OCI-M2 (cell line): Measurements from ENCODE around the gene CYB5B.

ENCODE experiments used
- DNase-seq: peaks from one replicate; lab custom pipeline; 2025; ENCODE audit not compliant: unreplicated experiment; lab: John Stamatoyannopoulos, UW

CYB5B gene

DNA sequence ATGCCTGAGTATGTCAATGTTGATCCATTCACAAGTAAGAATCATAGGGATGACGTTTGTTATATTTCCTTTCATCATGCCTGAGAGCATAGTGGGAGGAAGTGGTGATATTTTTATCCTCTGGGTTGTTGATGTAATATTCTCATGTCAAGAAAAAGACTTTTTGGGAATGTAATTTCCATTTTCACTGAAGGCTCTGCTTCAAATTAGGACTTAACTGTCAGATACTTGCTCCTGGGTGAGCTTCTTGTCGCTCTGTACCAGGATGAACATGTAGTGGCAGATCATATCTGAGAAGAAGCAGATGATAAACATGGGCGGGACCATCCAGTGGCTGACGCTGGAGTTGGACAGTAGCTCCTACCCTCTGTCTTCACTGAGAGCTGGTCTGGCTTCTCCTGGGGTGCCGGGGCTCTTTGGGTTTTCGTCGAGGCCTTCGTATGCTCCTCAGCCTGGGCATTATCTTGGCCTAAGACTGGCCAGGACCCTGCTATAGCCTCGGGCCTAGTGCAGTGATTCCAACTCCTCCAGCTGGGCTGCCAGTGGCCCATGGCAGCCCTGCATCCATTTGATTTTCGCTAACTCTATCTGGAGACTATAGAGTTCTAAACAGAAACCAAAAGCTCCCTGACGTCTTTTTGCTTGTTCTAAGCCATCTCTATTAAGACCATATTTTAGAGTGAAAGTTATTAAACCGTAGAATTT, 19.7 kb downstream of the CYB5B start:
- DNase-seq, result no peak

DNA sequence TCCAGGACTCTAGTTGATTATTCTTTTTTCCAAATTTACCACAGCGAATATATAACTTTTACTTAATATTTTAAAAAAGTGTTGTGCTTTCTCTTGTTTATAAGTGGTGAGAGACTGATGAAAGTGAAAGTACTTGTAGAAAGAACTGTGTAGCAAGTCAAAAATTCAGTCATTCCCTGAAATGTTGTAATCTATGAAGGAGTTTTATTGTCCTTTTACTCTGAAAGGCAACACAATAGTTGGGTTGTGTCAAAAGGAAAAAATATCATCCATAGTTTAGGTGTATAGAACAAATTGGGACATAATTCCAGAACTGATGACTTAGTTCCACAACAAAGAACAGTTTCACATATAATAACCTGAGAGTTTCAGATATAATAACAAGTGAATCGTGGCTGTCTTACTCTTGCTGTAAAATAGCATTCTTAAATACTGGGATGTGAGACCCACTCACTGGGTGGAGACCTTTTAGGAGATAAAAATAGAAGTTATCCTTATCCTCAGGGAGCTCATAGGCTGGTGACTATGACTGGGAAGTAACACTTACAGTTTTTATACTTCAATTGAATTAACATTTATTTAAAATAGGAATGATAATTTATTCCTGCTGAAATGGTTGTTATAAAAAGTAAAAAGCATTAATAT, 20.6 kb downstream of the CYB5B start:
- no peak for DNase-seq

DNA sequence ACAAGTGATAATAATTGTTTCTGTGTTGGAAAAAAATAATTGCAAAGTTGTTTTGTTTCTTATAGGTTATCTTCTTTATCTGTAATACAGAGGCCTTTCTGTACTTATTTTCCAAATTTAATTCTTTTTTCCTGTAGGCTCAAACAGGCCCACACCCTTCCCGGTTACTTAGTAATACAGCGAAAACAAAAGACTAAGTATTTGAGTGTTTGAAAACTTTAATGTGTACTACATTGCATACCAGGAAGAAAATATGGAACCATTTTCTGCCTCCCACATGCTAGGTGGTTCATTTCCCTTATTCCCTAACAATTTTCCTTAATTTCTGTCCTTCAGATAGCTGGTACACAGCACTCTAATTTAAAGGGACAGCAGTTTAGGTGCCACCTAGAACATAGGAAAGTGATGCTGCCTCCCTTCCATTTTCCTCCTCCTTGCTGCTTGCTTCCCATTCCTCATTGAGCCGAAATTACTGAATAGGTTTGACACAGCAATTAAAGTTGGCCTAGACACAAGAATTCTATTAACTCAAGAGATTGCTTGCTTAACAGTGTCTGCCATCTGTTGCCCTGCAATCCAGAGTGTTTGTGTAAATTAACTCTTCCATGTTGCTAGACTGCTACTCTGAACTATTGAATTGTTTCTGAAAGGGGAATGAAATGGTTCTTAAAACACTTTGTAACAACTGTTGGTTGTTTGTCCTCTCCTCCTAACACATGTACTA, 24.2 kb downstream of the CYB5B start:
- DNase-seq, result no peak

DNA sequence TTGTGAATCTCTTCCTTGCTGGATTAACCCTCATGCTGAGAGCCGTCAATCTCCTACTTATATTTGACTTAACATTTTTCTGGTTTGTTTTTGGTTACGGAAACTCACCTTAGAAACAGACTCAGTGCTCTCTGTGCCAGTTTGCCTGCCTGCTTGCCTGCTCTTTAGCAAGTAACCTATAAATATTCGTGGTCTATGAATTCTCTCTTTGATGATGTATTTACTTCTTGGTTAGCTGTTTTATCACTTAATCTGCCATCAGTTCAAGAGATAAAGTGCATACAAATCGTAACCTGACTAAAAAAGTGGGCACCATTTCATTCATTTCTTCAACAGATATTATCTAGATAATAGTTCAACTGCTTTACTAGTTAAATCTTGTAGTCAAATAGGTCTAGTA, 26.7 kb downstream of the CYB5B start:
- no peak for DNase-seq

DNA sequence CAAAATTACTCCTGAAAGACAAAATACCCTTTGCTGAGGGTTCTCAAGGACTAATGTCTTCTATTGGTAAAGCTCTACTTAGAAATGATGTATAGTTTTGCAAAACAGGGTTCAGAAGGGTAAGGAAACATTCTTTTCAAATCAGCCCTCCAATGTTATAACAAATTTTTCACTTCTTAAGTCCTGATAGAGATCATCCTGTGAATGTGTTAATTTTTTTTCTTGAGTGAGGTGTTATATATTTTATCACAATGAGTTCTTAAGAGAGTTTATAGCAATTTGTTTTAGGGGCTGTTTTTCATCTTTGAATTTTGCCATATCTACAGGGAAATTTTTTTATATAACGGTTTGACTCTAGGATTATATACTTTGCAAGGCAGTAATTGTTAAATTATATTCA, 29.5 kb downstream of the CYB5B start:
- DNase-seq, result no peak

DNA sequence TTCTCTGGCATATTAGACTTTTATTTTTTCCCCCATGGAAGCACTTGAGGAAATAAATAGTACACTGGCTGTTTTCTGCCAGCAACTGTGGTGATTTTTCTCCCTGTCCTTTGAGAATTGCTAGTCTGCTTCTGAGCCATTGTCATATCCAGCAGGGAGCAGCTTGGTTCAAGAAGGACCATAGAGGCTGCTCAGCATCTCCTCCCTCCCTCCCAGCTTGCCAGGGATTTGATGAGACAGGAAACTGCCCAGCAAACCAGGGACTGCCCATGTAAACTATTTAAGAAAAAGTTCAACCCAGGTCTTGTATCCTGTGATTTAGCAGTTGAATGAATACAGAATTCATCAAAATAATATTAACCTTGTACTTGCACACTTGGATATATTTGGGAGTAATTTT, 39.5 kb downstream of the CYB5B start:
- no peak for DNase-seq

DNA sequence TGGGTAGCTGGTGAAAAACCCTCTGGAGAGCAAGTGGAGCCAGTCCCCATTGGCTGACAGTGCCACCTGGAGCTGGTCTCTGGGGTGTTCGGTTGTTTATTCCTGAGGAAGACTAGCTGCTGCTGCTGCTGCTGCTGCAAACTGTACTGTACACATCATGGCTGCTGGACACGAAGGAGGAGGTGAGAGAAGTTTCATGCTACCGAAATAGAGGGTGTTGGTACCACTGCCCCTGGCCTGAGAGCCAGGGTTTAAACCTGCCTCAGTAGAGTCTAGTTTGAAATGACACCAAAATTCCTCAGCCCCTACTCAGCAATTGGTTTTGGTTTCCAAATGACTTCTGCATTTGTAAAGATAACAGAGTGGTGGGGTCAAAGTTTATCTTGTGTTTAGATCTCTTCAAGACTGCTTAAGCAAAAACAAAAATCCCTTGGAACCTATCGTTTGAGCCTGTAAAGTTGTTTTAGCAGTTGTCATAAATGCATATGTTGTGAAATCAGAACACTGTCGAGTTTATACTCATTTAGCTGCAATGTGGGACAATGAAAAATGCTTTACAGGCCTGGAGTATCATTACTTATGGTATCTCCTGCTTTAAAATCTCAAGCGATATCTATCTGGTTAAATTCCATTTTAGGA, 40.8 kb downstream of the CYB5B start:
- no peak for DNase-seq

DNA sequence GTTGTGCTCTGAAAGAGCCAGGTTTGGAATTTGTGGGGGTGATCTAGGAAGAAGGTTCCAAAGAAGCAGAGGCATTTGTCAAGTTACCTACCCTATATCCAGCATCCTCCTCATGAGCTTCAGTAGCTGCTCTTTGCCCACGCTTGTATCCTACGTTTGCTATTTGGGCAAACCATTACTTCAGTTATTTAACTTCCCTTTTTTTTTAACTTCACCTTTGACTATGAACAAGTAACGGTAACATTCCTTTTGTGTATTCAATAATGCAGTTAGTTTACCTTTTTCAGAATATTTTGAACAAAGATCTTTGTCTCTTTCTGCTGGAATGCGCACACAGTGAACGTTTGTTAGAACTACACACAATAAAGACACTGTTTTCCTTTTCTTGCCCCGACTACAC, 41.5 kb downstream of the CYB5B start:
- DNase-seq, result no peak

DNA sequence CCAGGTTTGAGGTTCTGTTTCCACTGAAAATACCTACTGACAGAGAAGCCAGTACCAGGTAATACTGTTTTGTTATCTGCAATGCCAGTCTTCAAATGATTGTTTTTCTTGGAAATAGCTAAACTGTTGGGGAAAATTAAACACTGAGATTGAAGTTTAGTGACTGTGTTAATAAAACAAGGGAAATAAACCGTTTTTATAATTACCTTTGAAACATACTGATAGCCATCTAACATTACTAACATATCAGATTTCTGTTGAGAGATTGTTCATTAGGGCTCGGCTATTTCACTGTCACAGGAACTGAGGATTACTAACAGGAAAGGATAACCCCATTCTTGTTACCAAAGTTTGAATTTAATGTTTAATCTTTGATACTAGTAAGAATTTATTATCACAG, 42.1 kb downstream of the CYB5B start:
- DNase-seq, result no peak

DNA sequence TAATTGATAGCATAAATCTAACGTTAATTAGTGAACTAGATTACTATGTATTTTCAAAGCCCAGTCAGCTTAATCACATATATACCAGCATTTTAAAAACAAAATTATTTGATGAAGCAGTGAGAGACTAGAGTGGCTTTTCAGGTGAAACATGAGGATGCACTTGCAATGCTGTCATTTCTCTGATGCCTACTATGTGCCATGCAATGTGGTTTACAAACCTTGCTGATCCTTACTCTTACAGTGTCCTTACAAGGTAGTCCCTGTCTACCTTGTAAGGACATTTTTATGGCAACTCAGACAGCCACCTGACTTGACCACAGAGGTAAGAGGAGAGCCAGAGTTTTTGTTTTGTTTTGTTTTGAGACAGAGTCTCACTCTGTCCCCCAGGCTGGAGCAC, 42.7 kb downstream of the CYB5B start:
- no peak for DNase-seq

DNA sequence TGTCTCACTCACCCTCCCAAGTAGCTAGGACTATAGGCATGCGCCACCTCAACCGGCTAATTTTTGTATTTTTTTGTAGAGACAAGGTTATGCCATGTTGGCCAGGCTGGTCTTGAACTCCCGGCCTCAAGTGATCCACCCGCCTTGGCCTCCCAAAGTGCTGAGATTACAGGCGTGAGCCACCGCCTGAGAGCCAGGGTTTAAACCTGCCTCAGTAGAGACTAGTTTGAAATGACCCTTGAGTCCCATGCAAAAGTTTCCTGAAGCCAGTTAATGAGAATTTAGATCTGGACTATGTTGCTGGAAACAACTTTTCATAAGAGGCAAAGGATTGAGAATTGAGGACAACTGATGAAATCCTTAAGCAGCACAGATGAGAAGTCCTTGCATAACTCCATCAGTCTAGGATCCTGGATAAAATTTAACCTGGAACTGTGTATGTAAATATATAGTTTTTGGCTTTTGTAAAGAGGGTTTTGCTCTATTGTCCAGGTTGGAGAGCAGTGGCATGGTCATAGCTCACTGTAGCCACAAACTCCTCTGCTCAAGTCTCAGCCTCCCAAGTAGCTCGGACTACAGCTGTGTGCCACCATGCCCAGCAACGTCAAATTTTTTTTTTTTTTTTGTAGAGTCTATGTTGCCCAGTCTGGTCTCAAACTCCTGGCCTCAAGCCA, 43.2 kb downstream of the CYB5B start:
- no peak for DNase-seq

DNA sequence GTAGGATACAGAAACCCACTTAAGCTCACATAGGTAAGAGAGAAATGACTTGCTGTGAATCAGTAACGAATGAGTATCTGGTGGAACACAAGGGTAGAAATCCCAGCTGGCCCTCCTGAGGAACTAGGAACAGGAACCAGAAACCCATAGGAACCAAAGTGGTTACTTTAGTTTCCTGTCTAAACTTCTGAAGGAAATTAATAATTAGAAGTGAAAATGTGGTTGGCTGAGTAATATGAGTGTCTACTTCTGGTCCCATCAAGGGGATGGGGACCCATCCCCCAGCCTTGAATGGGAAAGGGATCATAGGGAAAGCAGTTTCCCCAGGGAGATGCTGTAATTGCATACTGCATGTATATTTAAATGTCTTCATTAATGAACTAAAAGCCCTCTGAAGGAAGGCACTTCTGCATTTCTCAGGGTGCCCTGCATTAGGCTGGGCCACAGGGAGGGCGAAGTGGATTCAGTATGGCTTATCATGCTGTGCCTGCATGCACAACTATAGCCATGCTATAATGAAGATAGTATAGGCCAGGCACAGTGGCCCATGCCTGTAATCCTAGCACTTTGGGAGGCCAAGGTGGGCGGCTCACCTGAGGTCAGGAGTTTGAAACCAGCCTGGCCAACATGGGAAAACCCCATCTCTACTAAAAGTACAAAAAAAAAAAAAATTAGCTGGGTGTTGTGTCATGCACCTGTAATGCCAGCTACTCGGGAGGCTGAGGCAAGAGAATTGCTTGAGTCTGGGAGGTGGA, 45.6 kb downstream of the CYB5B start:
- DNase-seq, result no peak

DNA sequence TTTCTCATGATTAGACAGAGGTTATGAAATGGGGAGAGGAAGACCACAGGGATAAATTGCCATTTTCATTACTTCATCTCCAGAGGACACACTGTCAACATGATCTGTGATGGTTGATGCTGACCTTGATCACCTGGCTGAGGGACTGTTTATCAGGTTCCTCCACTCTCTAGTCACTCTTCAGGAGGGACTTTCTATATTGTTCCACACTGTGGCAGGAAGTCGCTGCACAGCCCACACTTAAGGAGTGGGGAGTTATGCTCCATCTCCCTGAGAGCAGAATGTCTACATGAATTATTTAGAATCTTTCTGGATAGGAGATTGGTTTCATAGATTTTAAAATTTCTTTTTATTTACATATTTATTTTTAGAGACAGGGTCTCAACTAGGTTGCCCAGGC, 46.7 kb downstream of the CYB5B start:
- DNase-seq, result no peak

DNA sequence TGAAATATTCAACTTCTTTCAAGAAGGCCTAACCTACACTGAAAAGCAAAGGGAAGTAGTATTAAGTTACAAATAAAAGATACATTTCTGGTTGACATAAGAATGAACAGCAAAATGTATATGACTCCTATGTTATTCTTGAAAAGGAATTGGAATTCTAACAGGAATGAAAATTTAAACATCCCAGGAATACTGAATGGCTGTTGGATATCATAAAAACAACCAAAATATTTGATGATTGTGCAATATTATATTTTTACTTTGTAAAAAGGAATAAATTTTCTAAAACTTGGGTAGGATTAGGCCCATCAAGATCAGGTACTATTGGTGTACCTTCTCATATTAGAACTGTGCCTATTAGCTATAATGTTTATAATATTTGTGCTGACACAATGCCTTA, 50.0 kb downstream of the CYB5B start:
- DNase-seq, result no peak

DNA sequence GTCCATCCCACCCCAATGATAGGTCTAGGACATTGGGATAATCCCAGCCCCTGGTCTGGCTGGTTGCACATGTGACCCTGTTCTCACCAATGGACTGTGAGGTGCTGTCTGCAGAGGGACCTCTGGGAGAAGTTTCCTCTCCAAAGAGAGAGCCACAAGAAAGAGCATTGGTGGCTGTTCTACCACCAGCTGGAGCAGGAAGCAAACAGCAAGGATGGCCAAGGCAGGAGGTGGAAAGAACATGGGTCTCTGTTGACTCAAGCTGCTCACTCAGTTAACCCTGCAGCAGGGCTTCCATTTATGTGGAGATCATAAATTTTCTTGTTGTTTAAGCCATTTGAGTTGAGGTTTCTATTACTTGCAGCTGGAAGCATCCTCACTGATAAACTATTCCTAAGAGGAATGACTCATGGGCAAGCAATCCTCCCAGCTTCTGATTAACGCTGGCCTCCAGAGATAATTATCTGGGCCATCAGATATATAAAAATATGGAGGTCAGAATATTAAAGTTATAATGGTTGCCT, 52.6 kb downstream of the CYB5B start:
- no peak for DNase-seq

DNA sequence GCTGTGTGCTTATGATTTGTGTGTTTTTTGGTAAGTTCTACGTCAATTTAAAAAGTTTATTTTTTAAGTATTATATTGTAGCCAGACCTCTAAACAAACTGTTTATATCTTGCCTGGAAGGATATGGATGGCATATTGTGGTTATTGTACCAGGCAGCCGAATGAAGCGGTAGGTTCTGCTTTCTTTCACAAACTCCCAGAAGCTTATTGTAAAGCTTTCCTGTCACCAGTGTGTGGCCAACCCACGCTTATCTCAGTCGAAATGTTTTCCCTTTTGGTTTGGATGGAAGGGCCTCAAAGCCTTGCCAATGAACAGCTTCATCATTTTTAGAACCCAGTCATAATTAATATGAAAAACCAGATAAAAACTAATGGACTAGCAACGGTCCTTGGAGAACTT, 53.1 kb downstream of the CYB5B start:
- no peak for DNase-seq

DNA sequence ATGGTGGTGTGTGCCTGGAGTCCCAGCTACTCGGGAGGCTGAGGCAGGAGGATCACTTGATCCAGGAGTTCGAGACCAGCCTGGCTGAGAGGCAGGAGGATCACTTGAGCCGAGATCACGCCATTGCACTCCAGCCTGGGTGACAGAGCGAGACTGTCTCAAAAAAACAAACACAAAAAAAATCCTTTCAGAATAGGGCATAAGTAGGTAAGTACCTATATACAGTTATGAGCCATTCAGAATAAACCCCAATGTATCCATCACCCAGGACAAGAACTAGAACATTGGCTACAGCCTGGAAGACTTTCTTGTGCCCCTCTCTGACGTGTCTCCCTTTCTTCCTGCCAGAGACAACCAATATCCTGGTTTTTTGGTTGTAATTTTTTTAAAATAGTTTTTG, 54.3 kb downstream of the CYB5B start:
- DNase-seq, result no peak

DNA sequence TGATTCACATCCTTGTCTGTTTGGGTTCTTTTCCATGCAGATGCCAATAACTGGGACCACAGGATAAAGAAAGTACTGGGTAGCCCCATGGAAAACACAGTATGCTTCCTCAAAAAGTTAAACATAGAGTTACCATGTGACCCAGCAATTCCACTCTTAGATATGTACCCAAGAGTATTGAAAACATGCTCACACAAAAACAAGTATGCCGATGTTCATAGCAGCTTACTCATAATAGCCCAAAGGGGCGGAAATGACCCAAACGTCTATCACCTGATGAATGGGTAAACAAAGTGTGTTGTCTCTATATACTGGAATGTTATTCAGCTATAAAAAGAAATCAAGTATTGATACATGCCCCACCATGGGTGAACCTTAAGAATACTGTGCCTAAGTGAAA, 55.4 kb downstream of the CYB5B start:
- no peak for DNase-seq

DNA sequence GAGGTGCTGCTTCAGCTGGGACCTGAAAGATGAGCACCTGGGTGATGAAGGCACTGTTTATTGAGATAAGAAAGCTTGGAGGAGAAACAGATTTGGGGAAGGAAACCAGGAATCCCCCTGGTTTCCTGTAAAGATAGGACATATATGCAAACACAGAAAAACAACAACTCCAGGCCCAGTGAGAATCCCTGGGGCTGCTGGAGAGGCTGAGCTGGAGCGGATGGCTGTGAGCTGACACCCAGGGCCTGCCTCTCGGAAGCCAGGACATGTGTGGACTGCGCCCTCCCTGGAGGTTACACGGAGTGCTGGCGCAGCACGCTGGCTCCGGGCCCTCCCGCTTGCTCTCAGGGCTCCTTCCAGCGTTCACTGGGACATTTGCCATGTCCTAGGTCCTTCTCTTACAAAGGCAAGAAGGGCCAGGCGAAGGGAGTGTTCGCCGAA, 57.5 kb downstream of the CYB5B start:
- peak; percentile 40 for DNase-seq

DNA sequence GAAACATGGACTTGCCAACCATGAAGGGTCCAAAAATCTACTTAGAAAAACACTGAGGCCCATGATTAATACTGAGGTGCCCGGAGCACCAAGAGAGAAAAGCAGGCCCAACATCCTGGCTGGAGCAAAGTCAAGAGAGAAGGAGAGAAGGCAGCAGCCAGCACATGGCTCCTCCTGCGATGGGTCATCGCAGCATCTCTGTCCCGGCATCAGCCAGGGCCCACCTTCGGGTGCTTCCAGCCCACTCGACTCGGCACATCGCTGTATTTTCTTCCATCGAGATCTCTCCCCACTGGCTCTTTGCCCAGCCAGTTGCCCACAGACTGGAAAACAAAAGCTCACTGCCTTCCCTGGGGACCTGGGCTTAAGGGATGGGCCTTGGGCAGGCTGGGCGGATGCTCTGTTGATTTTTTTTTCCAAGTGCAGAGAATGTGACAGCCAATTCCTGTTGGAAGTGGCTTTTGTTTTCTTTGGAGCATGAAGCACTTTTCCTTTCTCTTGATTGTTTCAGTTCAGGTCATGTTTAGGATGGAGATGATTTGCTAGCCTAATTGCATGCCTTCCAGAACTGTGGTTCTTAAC, 58.1 kb downstream of the CYB5B start:
- DNase-seq, result no peak
